T-cell (primary cell): Measurements from ENCODE around the gene DIP2C. TPM values are rescaled to one million over a fixed set of nuclear protein-coding genes. Genes with fewer than 3 reads are reported as not detected.

ENCODE experiments used
- ATAC-seq, 4 experiments: fragments of 200-7000 bp in 3 of 4; fragments of 150-1000 bp in 1 of 4; cut with Tn5 transposase; replicated peaks in 1 of 4; 1 replicate in 3 of 4; 2 replicates in 1 of 4; pipeline ENCODE4 v1.10.0; 2021; ENCODE audit warnings: moderate library complexity in 3 of 4, mild to moderate bottlenecking in 2 of 4, moderate number of reproducible peaks in 1 of 4
- CTCF ChIA-PET, 2 donors: fragments of 300-600 bp; sonication (Branson Sonifier 250); formaldehyde crosslinking; loops; one replicate each; lab custom pipeline; 2022; ENCODE audit warnings: antibody characterized with exemption in 2 of 2; lab: Charles Lee
- POLR2A ChIA-PET, 2 donors: fragments of 300-600 bp; sonication (Branson Sonifier 250); formaldehyde crosslinking; loops; one replicate each; lab custom pipeline; 2022; ENCODE audit warnings: antibody characterized with exemption in 2 of 2; lab: Charles Lee
- DNase-seq, 35 experiments: peaks; one replicate each; pipeline versions ENCODE4 v3.0.0 to v3.0.0-alpha.2; 2013 to 2023
- H3K27ac ChIP-seq: one replicate; pipeline ENCODE4 v1.5.1; 2013; ENCODE audit warnings: low read length
- H3K27me3 ChIP-seq, 2 experiments: replicated peaks in 1 of 2; 1 replicate in 1 of 2; 2 replicates in 1 of 2; pipeline versions ENCODE4 v1.6.1 to v1.7.0; 2013; ENCODE audit warnings: low read length in 1 of 2, mixed read lengths in 1 of 2; ENCODE audit not compliant: control insufficient read depth in 2 of 2, insufficient read depth in 2 of 2; ENCODE audit errors: extremely low read depth in 1 of 2
- H3K36me3 ChIP-seq, 2 donors: 1 replicate in 1 of 2; 2 replicates in 1 of 2; pipeline versions ENCODE4 v1.6.1 to v1.7.0; 2013; ENCODE audit warnings: low read length in 1 of 2; ENCODE audit not compliant: control insufficient read depth in 2 of 2, insufficient read depth in 1 of 2; ENCODE audit errors: extremely low read depth in 1 of 2
- H3K4me1 ChIP-seq, 2 experiments: 1 replicate in 1 of 2; 2 replicates in 1 of 2; pipeline versions ENCODE4 v1.6.1 to v1.7.0; 2013; ENCODE audit warnings: low read length in 2 of 2, mixed read lengths in 1 of 2; ENCODE audit not compliant: insufficient read depth in 2 of 2, control insufficient read depth in 1 of 2; ENCODE audit errors: extremely low read depth in 1 of 2
- H3K4me3 ChIP-seq, 2 donors: 1 replicate in 1 of 2; 2 replicates in 1 of 2; pipeline versions ENCODE4 v1.5.1 to v1.7.0; 2013; ENCODE audit warnings: mild to moderate bottlenecking in 2 of 2, low read length in 1 of 2, moderate library complexity in 1 of 2; ENCODE audit not compliant: control insufficient read depth in 1 of 2; ENCODE audit errors: extremely low read depth in 1 of 2
- H3K9me3 ChIP-seq: 2 replicates; pipeline ENCODE4 v1.7.0; 2013
- H3K27ac Mint-ChIP-seq, 2 donors: one replicate each; pipeline ENCODE4 v1.8.0; 2020 to 2021; ENCODE audit warnings: mild to moderate bottlenecking in 2 of 2, mixed read lengths in 2 of 2
- H3K27me3 Mint-ChIP-seq, 2 donors: one replicate each; pipeline ENCODE4 v1.8.0; 2021 to 2022; ENCODE audit warnings: mixed read lengths in 2 of 2
- H3K36me3 Mint-ChIP-seq: one replicate; pipeline ENCODE4 v1.8.0; 2021; ENCODE audit warnings: mixed read lengths
- H3K4me1 Mint-ChIP-seq, 3 donors: one replicate each; pipeline ENCODE4 v1.8.0; 2020 to 2022; ENCODE audit warnings: mixed read lengths in 3 of 3, mild to moderate bottlenecking in 1 of 3
- H3K4me3 Mint-ChIP-seq, 3 donors: one replicate each; pipeline ENCODE4 v1.8.0; 2020 to 2022; ENCODE audit warnings: mild to moderate bottlenecking in 3 of 3, mixed read lengths in 3 of 3, moderate library complexity in 3 of 3
- H3K9me3 Mint-ChIP-seq, 3 donors: one replicate each; pipeline ENCODE4 v1.8.0; 2020 to 2022; ENCODE audit warnings: mixed read lengths in 3 of 3
- WGBS: methylation state at CpG from one replicate; pipeline ENCODE4 v1.1.5; 2013; ENCODE audit warnings: missing lambda C conversion rate; ENCODE audit not compliant: insufficient coverage; 5-methylcytosine and 5-hydroxymethylcytosine counted together
- total RNA-seq, 35 experiments: library from RNA in 6 of 35; stranded (reverse) in 6 of 35; fragments of 120-200 nt in 1 of 35; gene quantifications; one replicate each; pipeline versions ENCODE4 v1.2.1 to v1.2.4 and lab custom pipeline; 2013 to 2026

The DIP2C gene
- total RNA-seq, 5 donors from 2014 or later (not counting 1 experiment from before 2014, with no cell fraction given) = 2.7 to 7.4 (median 4.5) TPM

GRCh38 chr10:717458-717857 lies 28.0 kb upstream of the DIP2C start:
- no peak overlapping the region for H3K27ac Mint-ChIP-seq

GRCh38 chr10:716821-717220 lies 27.4 kb upstream of the DIP2C start:
- Histone ChIP-seq H3K27me3 (peaks cover 0 to 8% of the 10 kb centered on the region in 2 experiments), H3K36me3 (no peaks in the 10 kb centered on the region), H3K4me1 (no peaks in the 10 kb centered on the region), H3K4me3 (no peak overlapping the region), H3K27ac (no peak overlapping the region), H3K9me3 (peaks cover 3% of the 10 kb centered on the region)
- no CpG with 5 or more reads among the region's 5 CpGs for WGBS
- Mint-ChIP-seq H3K9me3 (peaks cover 3 to 10% (median 9%) of the 10 kb centered on the region in 3 donors), H3K27me3 (peaks cover 12% of the 10 kb centered on the region in 2 donors), H3K4me1 (no peaks in the 10 kb centered on the region), H3K36me3 (no peaks in the 10 kb centered on the region), H3K4me3 (no peak overlapping the region), H3K27ac (no peak overlapping the region)
- no peak for DNase-seq
- POLR2A ChIA-PET = no interaction called here
- CTCF ChIA-PET = no interaction called here
- no peak for ATAC-seq

More at GRCh38 chr10:717458-717857, 28.0 kb upstream of the DIP2C start:
- Histone ChIP-seq H3K36me3 (no peaks in the 10 kb centered on the region), H3K9me3 (peaks cover 3% of the 10 kb centered on the region), H3K27ac (no peak overlapping the region), H3K4me3 (no peak overlapping the region), H3K27me3 (peaks cover 0 to 8% of the 10 kb centered on the region in 2 experiments), H3K4me1 (no peaks in the 10 kb centered on the region)
- no peaks in the 10 kb centered on the region for H3K36me3 Mint-ChIP-seq
- ATAC-seq (no peak), DNase-seq (no peak)
- CTCF ChIA-PET = no interaction called here
- peaks cover 10 to 12% of the 10 kb centered on the region in 2 donors for H3K27me3 Mint-ChIP-seq
- no peaks in the 10 kb centered on the region for H3K4me1 Mint-ChIP-seq
- H3K9me3 Mint-ChIP-seq = peaks cover 3 to 10% (median 9%) of the 10 kb centered on the region in 3 donors
- no peak overlapping the region for H3K4me3 Mint-ChIP-seq
- WGBS = 83% methylated on average over 1 of the region's 11 CpGs
- POLR2A ChIA-PET = no interaction called here

DNA sequence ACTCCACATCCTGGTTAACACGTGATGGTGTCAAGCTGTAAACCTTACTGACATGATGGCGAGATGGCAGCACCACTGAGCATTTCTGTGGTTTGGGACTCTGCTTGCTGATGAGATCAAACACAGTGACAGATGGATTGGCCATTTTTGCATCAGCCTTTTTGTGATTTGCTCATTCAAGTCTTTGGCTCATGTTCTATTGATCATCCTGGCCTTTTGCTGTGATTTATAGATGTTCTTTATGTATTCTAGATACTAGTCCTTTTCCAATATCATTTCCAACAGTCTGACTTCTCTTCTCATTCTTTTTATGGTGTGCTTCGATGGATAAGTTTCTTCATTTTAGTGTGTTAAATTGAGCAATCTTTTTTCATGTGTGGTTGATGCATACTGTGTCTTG lies 24.7 kb upstream of the DIP2C start:
- ChIA-PET CTCF (no interaction called here), POLR2A (no interaction called here)
- H3K9me3 Mint-ChIP-seq = peaks cover 3 to 10% (median 9%) of the 10 kb centered on the region in 3 donors
- no peaks in the 10 kb centered on the region for H3K4me1 Mint-ChIP-seq
- H3K4me1 ChIP-seq = no peaks in the 10 kb centered on the region
- peaks cover 3% of the 10 kb centered on the region for H3K9me3 ChIP-seq
- no CpG with 5 or more reads among the region's 3 CpGs for WGBS
- no peaks in the 10 kb centered on the region for H3K36me3 Mint-ChIP-seq
- peaks cover 0 to 5% of the 10 kb centered on the region in 2 experiments for H3K27me3 ChIP-seq
- H3K36me3 ChIP-seq = no peaks in the 10 kb centered on the region
- no peak overlapping the region for H3K4me3 Mint-ChIP-seq
- DNase-seq (no peak), ATAC-seq (no peak)
- H3K27ac Mint-ChIP-seq = no peak overlapping the region
- H3K4me3 ChIP-seq = no peak overlapping the region
- H3K27ac ChIP-seq = no peak overlapping the region
- H3K27me3 Mint-ChIP-seq = peaks cover 7 to 8% of the 10 kb centered on the region in 2 donors

DNA sequence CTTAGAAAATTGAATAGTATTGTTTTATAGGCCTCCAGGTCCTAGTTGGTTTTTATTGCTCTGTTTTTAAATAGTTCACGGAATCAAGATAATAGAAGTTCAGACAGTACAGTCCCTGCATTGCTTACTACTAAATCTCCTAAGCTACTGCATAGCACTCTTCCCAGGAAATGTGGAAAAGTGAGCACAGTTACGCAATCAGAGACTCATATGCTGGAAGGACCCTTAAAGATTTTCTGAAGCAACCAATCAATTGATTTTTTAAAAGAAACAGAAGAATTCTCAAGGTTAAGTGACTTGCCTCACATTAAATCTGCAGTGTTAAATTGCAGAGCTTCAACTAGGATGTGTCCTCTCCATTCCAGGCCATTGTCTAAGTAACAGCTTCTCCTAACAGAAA lies 23.1 kb upstream of the DIP2C start:
- 100% methylated on average over 1 of the region's 2 CpGs for WGBS
- Histone ChIP-seq H3K27ac (no peak overlapping the region), H3K36me3 (no peaks in the 10 kb centered on the region), H3K27me3 (peaks cover 0 to 3% of the 10 kb centered on the region in 2 experiments), H3K4me1 (no peaks in the 10 kb centered on the region), H3K9me3 (peaks cover 3% of the 10 kb centered on the region), H3K4me3 (no peak overlapping the region)
- Mint-ChIP-seq H3K27ac (no peak overlapping the region), H3K27me3 (peaks cover 6% of the 10 kb centered on the region in 2 donors), H3K9me3 (peaks cover 3 to 10% (median 9%) of the 10 kb centered on the region in 3 donors), H3K36me3 (no peaks in the 10 kb centered on the region), H3K4me3 (no peak overlapping the region), H3K4me1 (no peaks in the 10 kb centered on the region)
- ATAC-seq (no peak), DNase-seq (no peak)
- ChIA-PET POLR2A (no interaction called here), CTCF (no interaction called here)

DNA sequence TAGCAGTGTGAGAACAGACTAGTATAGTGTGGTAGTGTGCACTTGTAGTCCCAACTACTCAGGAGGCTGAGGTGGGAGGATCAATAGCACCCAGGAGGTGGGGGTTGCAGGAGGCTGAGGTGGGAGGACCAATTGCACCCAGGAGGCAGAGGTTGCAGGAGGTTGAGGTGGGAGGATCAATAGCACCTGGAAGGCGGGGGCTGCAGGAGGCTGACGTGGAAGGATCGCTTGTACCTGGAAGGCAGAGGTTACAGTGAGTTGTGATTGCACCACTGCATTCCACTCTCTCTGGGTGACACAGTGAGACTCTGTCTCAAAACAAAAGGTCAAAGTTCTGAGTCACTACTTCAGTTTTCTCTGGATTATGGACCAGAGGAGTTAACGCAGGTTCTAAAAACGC lies 22.6 kb upstream of the DIP2C start:
- Histone ChIP-seq H3K4me3 (no peak overlapping the region), H3K27ac (no peak overlapping the region), H3K9me3 (peaks cover 3% of the 10 kb centered on the region), H3K4me1 (no peaks in the 10 kb centered on the region), H3K36me3 (no peaks in the 10 kb centered on the region), H3K27me3 (peaks cover 0 to 3% of the 10 kb centered on the region in 2 experiments)
- WGBS = 70% methylated on average over 3 of the region's 5 CpGs
- CTCF ChIA-PET = no interaction called here
- H3K36me3 Mint-ChIP-seq = no peaks in the 10 kb centered on the region
- POLR2A ChIA-PET = no interaction called here
- no peak overlapping the region for H3K27ac Mint-ChIP-seq
- ATAC-seq (no peak), DNase-seq (no peak)
- H3K4me3 Mint-ChIP-seq = no peak overlapping the region
- H3K4me1 Mint-ChIP-seq = no peaks in the 10 kb centered on the region
- H3K27me3 Mint-ChIP-seq = peaks cover 11% of the 10 kb centered on the region in 2 donors
- H3K9me3 Mint-ChIP-seq = peaks cover 3 to 10% (median 9%) of the 10 kb centered on the region in 3 donors

- peaks cover 22 to 26% of the 10 kb centered on the region in 2 donors for H3K27me3 Mint-ChIP-seq
- no CpG with 5 or more reads among the region's 1 CpG for WGBS
- no peaks in the 10 kb centered on the region for H3K4me1 Mint-ChIP-seq
- Histone ChIP-seq H3K9me3 (no peaks in the 10 kb centered on the region), H3K4me3 (no peak overlapping the region), H3K27me3 (peaks cover 0 to 15% of the 10 kb centered on the region in 2 experiments), H3K27ac (no peak overlapping the region), H3K36me3 (no peaks in the 10 kb centered on the region), H3K4me1 (no peaks in the 10 kb centered on the region)
- H3K36me3 Mint-ChIP-seq = no peaks in the 10 kb centered on the region
- CTCF ChIA-PET = no interaction called here
- H3K4me3 Mint-ChIP-seq = no peak overlapping the region
- DNase-seq (no peak), ATAC-seq (no peak)
- peaks cover 4 to 10% (median 5%) of the 10 kb centered on the region in 3 donors for H3K9me3 Mint-ChIP-seq
- H3K27ac Mint-ChIP-seq = no peak overlapping the region
- POLR2A ChIA-PET = no interaction called here
Measured at GRCh38 chr10:707861-708260, 18.4 kb upstream of the DIP2C start.

GRCh38 chr10:707456-707855 lies 18.0 kb upstream of the DIP2C start:
- no peak overlapping the region for H3K27ac ChIP-seq
- no CpG with 5 or more reads among the region's 1 CpG for WGBS
- Mint-ChIP-seq H3K4me1 (no peaks in the 10 kb centered on the region), H3K27me3 (peaks cover 25 to 28% of the 10 kb centered on the region in 2 donors), H3K9me3 (peaks cover 6 to 13% (median 7%) of the 10 kb centered on the region in 3 donors), H3K27ac (no peak overlapping the region), H3K4me3 (no peak overlapping the region), H3K36me3 (no peaks in the 10 kb centered on the region)
- H3K27me3 ChIP-seq = peaks cover 0 to 15% of the 10 kb centered on the region in 2 experiments
- no peaks in the 10 kb centered on the region for H3K36me3 ChIP-seq
- ChIA-PET POLR2A (no interaction called here), CTCF (no interaction called here)
- H3K9me3 ChIP-seq = no peaks in the 10 kb centered on the region
- DNase-seq = no peak
- no peaks in the 10 kb centered on the region for H3K4me1 ChIP-seq
- H3K4me3 ChIP-seq = no peak overlapping the region
- ATAC-seq = no peak
